ENCODE data around the gene AFAP1.

AFAP1 gene

DNA sequence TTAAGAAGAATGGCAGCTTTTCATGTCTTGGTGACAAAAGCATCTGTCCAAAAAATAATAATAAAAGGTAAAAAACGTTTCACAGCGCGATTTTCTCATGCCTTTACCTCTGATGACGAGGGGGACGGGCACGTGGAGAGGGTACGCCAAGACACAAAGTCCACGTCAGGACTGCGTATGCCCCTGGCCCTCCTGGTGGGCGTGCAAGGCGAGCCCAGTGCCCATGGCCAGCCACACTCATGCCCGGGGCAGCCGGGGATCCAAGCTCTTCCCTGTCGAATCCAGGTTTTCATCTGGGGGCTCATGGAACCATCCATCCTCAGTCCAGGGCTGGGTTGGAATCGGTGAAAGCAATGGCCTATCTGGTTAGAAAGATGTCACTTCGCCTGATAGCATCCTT, 176.6 kb downstream of the AFAP1 start:
- Histone ChIP-seq H3K9me2 (replicated peaks; ENCODE audit: low read depth, low read length) (no peaks in the 10 kb centered on the region), H3K4me1 (ENCODE audit: insufficient read depth, low read length, poor library complexity, severe bottlenecking) (no peaks in the 10 kb centered on the region), H3K4me3 (ENCODE audit: low read length, poor library complexity, severe bottlenecking) (no peak overlapping the region), H3K4me2 (ENCODE audit: low read depth, low read length, poor library complexity, severe bottlenecking) (no peak overlapping the region), H3F3A (ENCODE audit: low read depth) (no peaks in the 10 kb centered on the region), H4K20me1 (ENCODE audit: insufficient read depth, low read length, poor library complexity, severe bottlenecking) (no peaks in the 10 kb centered on the region), H2AFZ (ENCODE audit: low read length) (no peak overlapping the region), H3K27me3 (ENCODE audit: insufficient read depth, low read length, poor library complexity, severe bottlenecking) (no peaks in the 10 kb centered on the region), H3K9me3 (ENCODE audit: insufficient read depth, low read depth, low read length) (no peaks in the 10 kb centered on the region; the same call in 1 of the 2 replicates), H3K36me3 (ENCODE audit: insufficient read depth, low read length) (no peaks in the 10 kb centered on the region), H3K9ac (ENCODE audit: low read depth, low read length, poor library complexity, severe bottlenecking) (no peak overlapping the region), H3K79me2 (ENCODE audit: insufficient read depth, low read length) (no peaks in the 10 kb centered on the region)
- TF ChIP-seq EZH2phosphoT487 (IDR thresholded peaks at IDR 0.05; ENCODE audit: borderline replicate concordance) = no peak
- TF ChIP-seq, protein P1, sequence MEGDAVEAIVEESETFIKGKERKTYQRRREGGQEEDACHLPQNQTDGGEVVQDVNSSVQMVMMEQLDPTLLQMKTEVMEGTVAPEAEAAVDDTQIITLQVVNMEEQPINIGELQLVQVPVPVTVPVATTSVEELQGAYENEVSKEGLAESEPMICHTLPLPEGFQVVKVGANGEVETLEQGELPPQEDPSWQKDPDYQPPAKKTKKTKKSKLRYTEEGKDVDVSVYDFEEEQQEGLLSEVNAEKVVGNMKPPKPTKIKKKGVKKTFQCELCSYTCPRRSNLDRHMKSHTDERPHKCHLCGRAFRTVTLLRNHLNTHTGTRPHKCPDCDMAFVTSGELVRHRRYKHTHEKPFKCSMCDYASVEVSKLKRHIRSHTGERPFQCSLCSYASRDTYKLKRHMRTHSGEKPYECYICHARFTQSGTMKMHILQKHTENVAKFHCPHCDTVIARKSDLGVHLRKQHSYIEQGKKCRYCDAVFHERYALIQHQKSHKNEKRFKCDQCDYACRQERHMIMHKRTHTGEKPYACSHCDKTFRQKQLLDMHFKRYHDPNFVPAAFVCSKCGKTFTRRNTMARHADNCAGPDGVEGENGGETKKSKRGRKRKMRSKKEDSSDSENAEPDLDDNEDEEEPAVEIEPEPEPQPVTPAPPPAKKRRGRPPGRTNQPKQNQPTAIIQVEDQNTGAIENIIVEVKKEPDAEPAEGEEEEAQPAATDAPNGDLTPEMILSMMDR (conservative IDR thresholded peaks at IDR 0.05; ENCODE audit: low read length) = no peak

DNA sequence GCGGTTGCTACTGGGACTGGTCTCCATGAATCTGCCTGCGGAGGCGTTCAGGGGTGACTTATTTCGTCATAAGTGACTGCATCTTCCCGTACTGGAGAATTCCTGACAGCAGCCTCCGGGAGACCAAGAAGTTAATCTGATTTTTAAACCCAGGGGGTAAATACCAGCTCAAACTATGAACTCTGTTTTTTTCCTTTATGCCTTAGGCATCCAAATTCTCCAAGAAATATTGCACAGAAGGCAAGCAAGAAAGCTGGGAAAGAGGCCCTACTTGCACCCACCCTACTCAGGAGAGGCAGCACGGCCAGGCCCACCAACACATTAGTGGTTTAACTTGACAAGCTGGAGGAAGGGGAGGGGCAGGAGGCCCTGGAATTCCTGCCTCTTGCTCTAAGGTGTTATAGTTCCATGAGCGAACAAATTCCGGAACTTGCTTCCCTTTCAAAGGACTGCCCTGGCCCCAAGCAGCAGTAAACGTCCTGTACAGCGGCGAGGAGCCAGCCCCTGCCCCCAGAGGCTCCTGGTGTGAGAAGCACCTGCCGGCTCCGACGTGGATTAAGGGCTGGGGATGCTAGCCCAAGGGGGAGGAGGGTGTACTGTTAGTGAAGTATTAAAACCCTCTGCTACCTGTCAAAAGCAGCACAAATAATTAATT, 177.2 kb downstream of the AFAP1 start:
- Histone ChIP-seq H3K36me3 (ENCODE audit: insufficient read depth, low read length) (no peaks in the 10 kb centered on the region), H4K20me1 (ENCODE audit: insufficient read depth, low read length, poor library complexity, severe bottlenecking) (no peaks in the 10 kb centered on the region)

DNA sequence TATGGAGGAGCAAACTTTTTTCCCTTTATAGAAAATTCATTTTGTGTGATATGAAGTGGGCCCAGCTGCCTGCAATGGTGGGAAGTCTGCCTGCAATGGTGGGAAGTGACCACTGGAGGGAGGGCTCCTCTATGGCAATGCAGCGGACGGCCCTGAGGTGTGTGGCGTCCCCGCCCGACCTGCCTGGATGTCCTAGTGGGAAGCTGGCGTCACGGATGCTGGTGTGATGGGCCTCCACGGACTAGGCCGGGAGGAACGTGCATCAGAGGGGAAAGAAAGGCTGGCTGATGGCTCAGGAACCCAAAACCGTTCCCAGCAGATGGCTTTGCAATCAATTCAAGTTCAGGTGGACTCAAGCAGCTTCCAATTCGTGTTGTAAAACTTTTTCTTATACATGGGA, 177.9 kb downstream of the AFAP1 start:
- H4K20me1 ChIP-seq (ENCODE audit: insufficient read depth, low read length, poor library complexity, severe bottlenecking) = no peaks in the 10 kb centered on the region
- no peaks in the 10 kb centered on the region for H3F3A ChIP-seq (ENCODE audit: low read depth)
- no peak overlapping the region for H3K4me3 ChIP-seq (ENCODE audit: low read length, poor library complexity, severe bottlenecking)
- no peak overlapping the region for H3K9ac ChIP-seq (ENCODE audit: low read depth, low read length, poor library complexity, severe bottlenecking)
- no peaks in the 10 kb centered on the region for H3K36me3 ChIP-seq (ENCODE audit: insufficient read depth, low read length)
- TF ChIP-seq, protein P1 (conservative IDR thresholded peaks at IDR 0.05; ENCODE audit: low read length) = peak; percentile 44
- TF ChIP-seq EZH2phosphoT487 (IDR thresholded peaks at IDR 0.05; ENCODE audit: borderline replicate concordance) = no peak
- H3K27me3 ChIP-seq (ENCODE audit: insufficient read depth, low read length, poor library complexity, severe bottlenecking) = no peaks in the 10 kb centered on the region
- no peaks in the 10 kb centered on the region for H3K4me1 ChIP-seq (ENCODE audit: insufficient read depth, low read length, poor library complexity, severe bottlenecking)
- no peak overlapping the region for H3K4me2 ChIP-seq (ENCODE audit: low read depth, low read length, poor library complexity, severe bottlenecking)
- H3K9me2 ChIP-seq (replicated peaks; ENCODE audit: low read depth, low read length) = no peaks in the 10 kb centered on the region
- no peaks in the 10 kb centered on the region for H3K79me2 ChIP-seq (ENCODE audit: insufficient read depth, low read length)
- peaks cover 3% of the 10 kb centered on the region; the same call in 1 of the 2 replicates for H3K9me3 ChIP-seq (ENCODE audit: insufficient read depth, low read depth, low read length)
- no peak overlapping the region for H2AFZ ChIP-seq (ENCODE audit: low read length)

More for the DNA sequence above, 177.2 kb downstream of the AFAP1 start:
- Histone ChIP-seq H3K4me3 (ENCODE audit: low read length, poor library complexity, severe bottlenecking) (no peak overlapping the region), H3K4me1 (ENCODE audit: insufficient read depth, low read length, poor library complexity, severe bottlenecking) (no peaks in the 10 kb centered on the region), H3K4me2 (ENCODE audit: low read depth, low read length, poor library complexity, severe bottlenecking) (no peak overlapping the region), H3K79me2 (ENCODE audit: insufficient read depth, low read length) (no peaks in the 10 kb centered on the region), H2AFZ (ENCODE audit: low read length) (no peak overlapping the region), H3F3A (ENCODE audit: low read depth) (no peaks in the 10 kb centered on the region), H3K9me2 (replicated peaks; ENCODE audit: low read depth, low read length) (no peaks in the 10 kb centered on the region), H3K27me3 (ENCODE audit: insufficient read depth, low read length, poor library complexity, severe bottlenecking) (no peaks in the 10 kb centered on the region), H3K9ac (ENCODE audit: low read depth, low read length, poor library complexity, severe bottlenecking) (no peak overlapping the region), H3K9me3 (ENCODE audit: insufficient read depth, low read depth, low read length) (no peaks in the 10 kb centered on the region; the same call in 1 of the 2 replicates)
- TF ChIP-seq EZH2phosphoT487 (IDR thresholded peaks at IDR 0.05; ENCODE audit: borderline replicate concordance) = no peak
- TF ChIP-seq, protein P1 (conservative IDR thresholded peaks at IDR 0.05; ENCODE audit: low read length) = no peak

All from Loucy (cell line).